Liver (tissue), 9 donors: ENCODE results near the gene TBCD. TPM values are rescaled to one million over a fixed set of nuclear protein-coding genes. Genes with fewer than 3 reads are reported as not detected.

ENCODE experiments used
- DNase-seq: peaks from one replicate; pipeline ENCODE4 v3.0.0-alpha.2; 2017; ENCODE audit warnings: low spot score
- H3K27ac ChIP-seq, 2 donors: one replicate each; pipeline ENCODE4 v1.7.0; 2013; ENCODE audit warnings: inconsistent platforms in 2 of 2, low read length in 2 of 2, control low read depth in 1 of 2, low read depth in 1 of 2, mild to moderate bottlenecking in 1 of 2
- H3K27me3 ChIP-seq, 4 donors: one replicate each; pipeline versions ENCODE4 v1.6.1 to v1.7.0; 2013; ENCODE audit warnings: low read length in 3 of 4, inconsistent platforms in 1 of 4, mild to moderate bottlenecking in 1 of 4, moderate library complexity in 1 of 4; ENCODE audit not compliant: control insufficient read depth in 4 of 4, insufficient read depth in 4 of 4
- H3K36me3 ChIP-seq, 4 donors: one replicate each; pipeline versions ENCODE4 v1.6.1 to v1.7.0; 2013; ENCODE audit warnings: low read length in 3 of 4, mild to moderate bottlenecking in 3 of 4, low read depth in 1 of 4, moderate library complexity in 1 of 4; ENCODE audit not compliant: control insufficient read depth in 4 of 4, insufficient read depth in 3 of 4
- H3K4me1 ChIP-seq, 4 donors: one replicate each; pipeline versions ENCODE4 v1.6.1 to v1.7.0; 2013; ENCODE audit warnings: low read length in 3 of 4, mild to moderate bottlenecking in 3 of 4, moderate library complexity in 1 of 4; ENCODE audit not compliant: control insufficient read depth in 4 of 4, insufficient read depth in 4 of 4
- H3K4me3 ChIP-seq, 3 donors: one replicate each; pipeline versions ENCODE4 v1.6.1 to v1.7.0; 2013; ENCODE audit warnings: low read length in 3 of 3, control low read depth in 1 of 3, low read depth in 1 of 3, mild to moderate bottlenecking in 1 of 3
- H3K9ac ChIP-seq, 2 donors: one replicate each; pipeline ENCODE4 v1.7.0; 2013; ENCODE audit warnings: low read length in 2 of 2, mild to moderate bottlenecking in 2 of 2, moderate library complexity in 2 of 2, control low read depth in 1 of 2, low read depth in 1 of 2
- H3K9me3 ChIP-seq, 4 donors: one replicate each; pipeline versions ENCODE4 v1.6.1 to v1.7.0; 2013; ENCODE audit warnings: low read length in 3 of 4; ENCODE audit not compliant: control insufficient read depth in 4 of 4
- ATF3 ChIP-seq: IDR thresholded peaks from 2 replicates; pipeline ENCODE4 v1.6.1; 2016; ENCODE audit warnings: antibody characterized with exemption
- CTCF ChIP-seq: fragments of 150-350 bp; IDR thresholded peaks from 2 replicates; pipeline ENCODE4 v1.5.1; 2017; ENCODE audit warnings: improper control_type of control experiment, low read depth, low read length; ENCODE audit not compliant: missing input control
- EGR1 ChIP-seq, 2 donors: IDR thresholded peaks; 2 replicates each; pipeline ENCODE4 v1.6.1; 2016 to 2018; ENCODE audit warnings: antibody characterized with exemption in 2 of 2, low read depth in 2 of 2
- FOXA1 ChIP-seq: IDR thresholded peaks from 2 replicates; pipeline ENCODE4 v1.6.1; 2016; ENCODE audit warnings: antibody characterized with exemption
- FOXA2 ChIP-seq: IDR thresholded peaks from 2 replicates; pipeline ENCODE4 v1.6.1; 2016; ENCODE audit warnings: antibody characterized with exemption
- GABPA ChIP-seq, 2 donors: IDR thresholded peaks in 1 of 2; conservative IDR thresholded peaks in 1 of 2; 2 replicates each; pipeline ENCODE4 v1.6.1; 2016; ENCODE audit warnings: antibody characterized with exemption in 2 of 2, mild to moderate bottlenecking in 1 of 2, moderate library complexity in 1 of 2
- HNF4A ChIP-seq, 2 donors: conservative IDR thresholded peaks; 2 replicates each; pipeline ENCODE4 v1.6.1; 2016; ENCODE audit warnings: antibody characterized with exemption in 2 of 2, mild to moderate bottlenecking in 2 of 2
- HNF4G ChIP-seq: IDR thresholded peaks from 2 replicates; pipeline ENCODE4 v1.6.1; 2016; ENCODE audit warnings: antibody characterized with exemption
- JUND ChIP-seq, 2 donors: IDR thresholded peaks; 2 replicates each; pipeline ENCODE4 v1.6.1; 2016; ENCODE audit warnings: antibody characterized with exemption in 2 of 2
- MAX ChIP-seq: IDR thresholded peaks from 2 replicates; pipeline ENCODE4 v1.6.1; 2016; ENCODE audit warnings: antibody characterized with exemption
- NR2F2 ChIP-seq: IDR thresholded peaks from 2 replicates; pipeline ENCODE4 v1.6.1; 2016; ENCODE audit warnings: antibody characterized with exemption
- RAD21 ChIP-seq, 2 donors: IDR thresholded peaks; 2 replicates each; pipeline ENCODE4 v1.6.1; 2016; ENCODE audit warnings: antibody characterized with exemption in 2 of 2, mild to moderate bottlenecking in 2 of 2
- REST ChIP-seq: IDR thresholded peaks from 2 replicates; pipeline ENCODE4 v1.6.1; 2016; ENCODE audit warnings: antibody characterized with exemption, mild to moderate bottlenecking
- RXRA ChIP-seq, 2 donors: IDR thresholded peaks; 2 replicates each; pipeline ENCODE4 v1.6.1; 2017 to 2018; ENCODE audit warnings: antibody characterized with exemption in 2 of 2, mild to moderate bottlenecking in 1 of 2
- SP1 ChIP-seq: IDR thresholded peaks from 2 replicates; pipeline ENCODE4 v1.6.1; 2018; ENCODE audit warnings: antibody characterized with exemption, mild to moderate bottlenecking
- TAF1 ChIP-seq: conservative IDR thresholded peaks from 2 replicates; pipeline ENCODE4 v1.6.1; 2016; ENCODE audit warnings: antibody characterized with exemption, mild to moderate bottlenecking
- YY1 ChIP-seq: IDR thresholded peaks from 2 replicates; pipeline ENCODE4 v1.6.1; 2016; ENCODE audit warnings: antibody characterized with exemption, mild to moderate bottlenecking
- ZBTB33 ChIP-seq: IDR thresholded peaks from 2 replicates; pipeline ENCODE4 v1.6.1; 2016; ENCODE audit warnings: antibody characterized with exemption
- WGBS: extraction: QIAGEN DNeasy Blood & Tissue Kit; methylation state at CpG from one replicate; pipeline ENCODE4 v1.1.7; 2013; 5-methylcytosine and 5-hydroxymethylcytosine counted together
- polyA plus RNA-seq, 2 donors: library from polyadenylated mRNA; stranded (reverse) in 1 of 2; unstranded in 1 of 2; fragments of 200-250 nt in 1 of 2; fragments of >200 nt in 1 of 2; fragmentation: Nextera tagmentation in 1 of 2; extraction: Ambion mirVana in 1 of 2; gene quantifications; one replicate each; pipeline versions ENCODE4 v1.2.1 to v1.2.3, GENCODE V29; 2013 to 2015
- total RNA-seq, 2 donors: library from RNA; depleted of rRNA; stranded (reverse); fragments of >200 nt; gene quantifications; one replicate each; pipeline ENCODE4 v1.2.3, GENCODE V29; 2014
- donor health status: healthy.
- donor health status: healthy.
- donor health status: healthy.
- donor health status: healthy.
- donor health status: healthy.

TBCD gene
- total and polyA plus RNA-seq, 4 donors, result 29.8 to 42.2 (median 33.0) TPM

GRCh38 chr17:82823004-82823403, 71.1 kb downstream of the TBCD start:
- Histone ChIP-seq H3K36me3 (peaks cover 0 to 14% (median 6%) of the 10 kb centered on the region in 4 donors), H3K4me1 (no peaks in the 10 kb centered on the region), H3K9ac (no peak overlapping the region), H3K9me3 (peaks cover 0 to 5% (median 0%) of the 10 kb centered on the region in 4 donors), H3K4me3 (no peak overlapping the region), H3K27me3 (no peaks in the 10 kb centered on the region), H3K27ac (no peak overlapping the region)
- TF ChIP-seq RAD21 (IDR thresholded peaks at IDR 0.05) (no peak), EGR1 (IDR thresholded peaks at IDR 0.05; ENCODE audit: low read depth in 2 of 2) (no peak), ATF3 (no peak), HNF4A (conservative IDR thresholded peaks at IDR 0.05) (no peak), GABPA (IDR thresholded peaks at IDR 0.05 in 1 of 2, conservative IDR thresholded peaks at IDR 0.05 in 1 of 2) (no peak), FOXA2 (no peak), RXRA (IDR thresholded peaks at IDR 0.05) (no peak), TAF1 (no peak), REST (no peak), CTCF (no peak), ZBTB33 (no peak), NR2F2 (no peak), MAX (no peak), YY1 (no peak), JUND (IDR thresholded peaks at IDR 0.05) (no peak), SP1 (no peak), HNF4G (no peak), FOXA1 (no peak)
- DNase-seq, result no peak
- WGBS, result 96% methylated on average over 5 of the region's 5 CpGs
